ENCODE data around the gene C6orf132. TPM values are rescaled to one million over a fixed set of nuclear protein-coding genes. Genes with fewer than 3 reads are reported as not detected.
A peak's percentile ranks its signal among the peaks of the same experiment; 100 is the strongest.

The C6orf132 gene
- total and polyA plus RNA-seq, 9 of the 15 experiments (the other 6 are each of a cell fraction or from before 2014, with no cell fraction given), result 0.06 to 0.35 (median 0.14) TPM

DNA sequence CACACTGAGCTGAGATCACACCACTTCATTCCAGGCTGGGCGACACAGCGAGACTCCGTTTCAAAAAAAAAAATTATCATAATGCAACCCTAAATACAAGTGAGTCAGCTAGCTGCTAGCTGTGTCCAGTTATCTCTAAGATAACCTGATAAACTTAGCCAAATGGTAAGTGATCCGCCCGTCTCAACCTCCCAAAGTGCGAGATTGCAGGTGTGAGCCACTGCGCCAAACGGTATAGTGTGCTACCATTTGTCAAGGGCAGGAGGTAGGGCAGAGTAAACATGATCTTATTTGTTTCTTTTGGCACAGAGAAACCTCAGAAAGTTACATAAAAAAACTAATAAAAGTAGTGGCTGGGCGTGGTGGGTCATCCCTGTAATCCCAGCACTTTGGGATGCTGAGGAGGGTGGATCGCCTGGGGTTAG lies 4.7 kb upstream of the C6orf132 start (continued):
- TF ChIP-seq, protein P1, sequence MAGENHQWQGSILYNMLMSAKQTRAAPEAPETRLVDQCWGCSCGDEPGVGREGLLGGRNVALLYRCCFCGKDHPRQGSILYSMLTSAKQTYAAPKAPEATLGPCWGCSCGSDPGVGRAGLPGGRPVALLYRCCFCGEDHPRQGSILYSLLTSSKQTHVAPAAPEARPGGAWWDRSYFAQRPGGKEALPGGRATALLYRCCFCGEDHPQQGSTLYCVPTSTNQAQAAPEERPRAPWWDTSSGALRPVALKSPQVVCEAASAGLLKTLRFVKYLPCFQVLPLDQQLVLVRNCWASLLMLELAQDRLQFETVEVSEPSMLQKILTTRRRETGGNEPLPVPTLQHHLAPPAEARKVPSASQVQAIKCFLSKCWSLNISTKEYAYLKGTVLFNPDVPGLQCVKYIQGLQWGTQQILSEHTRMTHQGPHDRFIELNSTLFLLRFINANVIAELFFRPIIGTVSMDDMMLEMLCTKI (IDR thresholded peaks at IDR 0.05; ENCODE audit: partially characterized antibody), result no peak
- TF ChIP-seq JUND (IDR thresholded peaks at IDR 0.05; ENCODE audit: borderline replicate concordance, low read depth, low read length) (peak; percentile 20; the same call in 1 of the 2 replicates), JUND (tag; IDR thresholded peaks at IDR 0.05; ENCODE audit: borderline replicate concordance, low read depth, low read length) (no peak; the same call in 2 of the 3 replicates), KDM2B (CRISPR knock-in tag; IDR thresholded peaks at IDR 0.05) (no peak), ZNF3 (CRISPR knock-in tag; IDR thresholded peaks at IDR 0.05) (no peak), ARID1B (IDR thresholded peaks at IDR 0.05) (peak; percentile 42; the same call in 1 of the 2 replicates), ZNF511 (CRISPR knock-in tag; IDR thresholded peaks at IDR 0.05) (no peak), STAG1 (CRISPR knock-in tag; IDR thresholded peaks at IDR 0.05; ENCODE audit: borderline replicate concordance) (no peak), SPI1 (IDR thresholded peaks at IDR 0.05; ENCODE audit: borderline replicate concordance, low read depth, low read length) (no peak), ZBTB1 (CRISPR knock-in tag; IDR thresholded peaks at IDR 0.05; ENCODE audit: borderline replicate concordance, low read depth) (no peak), MIER1 (IDR thresholded peaks at IDR 0.05; ENCODE audit: low read depth) (no peak)
- TF ChIP-seq, protein P2, sequence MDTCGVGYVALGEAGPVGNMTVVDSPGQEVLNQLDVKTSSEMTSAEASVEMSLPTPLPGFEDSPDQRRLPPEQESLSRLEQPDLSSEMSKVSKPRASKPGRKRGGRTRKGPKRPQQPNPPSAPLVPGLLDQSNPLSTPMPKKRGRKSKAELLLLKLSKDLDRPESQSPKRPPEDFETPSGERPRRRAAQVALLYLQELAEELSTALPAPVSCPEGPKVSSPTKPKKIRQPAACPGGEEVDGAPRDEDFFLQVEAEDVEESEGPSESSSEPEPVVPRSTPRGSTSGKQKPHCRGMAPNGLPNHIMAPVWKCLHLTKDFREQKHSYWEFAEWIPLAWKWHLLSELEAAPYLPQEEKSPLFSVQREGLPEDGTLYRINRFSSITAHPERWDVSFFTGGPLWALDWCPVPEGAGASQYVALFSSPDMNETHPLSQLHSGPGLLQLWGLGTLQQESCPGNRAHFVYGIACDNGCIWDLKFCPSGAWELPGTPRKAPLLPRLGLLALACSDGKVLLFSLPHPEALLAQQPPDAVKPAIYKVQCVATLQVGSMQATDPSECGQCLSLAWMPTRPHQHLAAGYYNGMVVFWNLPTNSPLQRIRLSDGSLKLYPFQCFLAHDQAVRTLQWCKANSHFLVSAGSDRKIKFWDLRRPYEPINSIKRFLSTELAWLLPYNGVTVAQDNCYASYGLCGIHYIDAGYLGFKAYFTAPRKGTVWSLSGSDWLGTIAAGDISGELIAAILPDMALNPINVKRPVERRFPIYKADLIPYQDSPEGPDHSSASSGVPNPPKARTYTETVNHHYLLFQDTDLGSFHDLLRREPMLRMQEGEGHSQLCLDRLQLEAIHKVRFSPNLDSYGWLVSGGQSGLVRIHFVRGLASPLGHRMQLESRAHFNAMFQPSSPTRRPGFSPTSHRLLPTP (IDR thresholded peaks at IDR 0.05; ENCODE audit: borderline replicate concordance, extremely low read depth, insufficient read length), result no peak

Measured in K562 (cell line).